GM12878 (cell line): ENCODE data around the gene HNMT. TPM values are rescaled to one million over a fixed set of nuclear protein-coding genes. Genes with fewer than 3 reads are reported as not detected.

Experiments
- ATAC-seq: fragments of 200-7000 bp; cut with Tn5 transposase; 3 replicates; pipeline ENCODE4 v1.9.1; 2020; ENCODE audit warnings: mild to moderate bottlenecking, moderate library complexity
- BruUV-seq: library from RNA; stranded (reverse); fragments of 400-500 nt; replicated peaks from 2 replicates; lab custom pipeline; 2021; lab: Mats Ljungman, UMichigan
- CTCF ChIA-PET: fragments of 300-600 bp; sonication (Branson Sonifier 250); formaldehyde crosslinking; extraction: SDS; loops from one replicate; lab custom pipeline; 2021; ENCODE audit warnings: inconsistent platforms; lab: Yijun Ruan, JAX
- POLR2A ChIA-PET: fragments of 350-600 bp; formaldehyde crosslinking; extraction: SDS; loops from one replicate; lab custom pipeline; 2021; ENCODE audit warnings: inconsistent platforms; lab: Charles Lee
- RAD21 ChIA-PET: fragments of 300-600 bp; sonication (Branson Sonifier 250); formaldehyde crosslinking; loops from one replicate; lab custom pipeline; 2023; ENCODE audit warnings: antibody characterized with exemption; ENCODE audit not compliant: unreplicated experiment; lab: Charles Lee
- SMC1A ChIA-PET: fragments of 300-600 bp; sonication (Branson Sonifier 250); formaldehyde crosslinking; loops from one replicate; lab custom pipeline; 2023; ENCODE audit not compliant: unreplicated experiment, uncharacterized antibody; lab: Charles Lee
- DNase-seq: peaks from one replicate; pipeline ENCODE4 v3.0.0-alpha.2; 2011; ENCODE audit warnings: low read depth, low spot score
- FAIRE-seq: peaks from 3 replicates; lab custom pipeline; 2011; peaks lifted over from hg19 to GRCh38; lab: Jason Lieb, UNC
- H2AFZ ChIP-seq: 2 replicates; pipeline ENCODE4 v1.6.0; 2011; ENCODE audit warnings: low read depth, low read length, control low read depth; ENCODE audit not compliant: control insufficient read depth
- H3K27ac ChIP-seq: 2 replicates; pipeline ENCODE4 v1.5.1; 2011; ENCODE audit warnings: control low read depth; ENCODE audit not compliant: control insufficient read depth, insufficient read depth
- H3K27me3 ChIP-seq, 2 experiments: replicated peaks in 1 of 2; 2 replicates each; pipeline versions ENCODE4 v1.6.0 to v1.6.1; 2011; ENCODE audit warnings: low read length in 1 of 2; ENCODE audit not compliant: control insufficient read depth in 2 of 2, insufficient read depth in 2 of 2
- H3K36me3 ChIP-seq, 2 experiments: 2 replicates each; pipeline ENCODE4 v1.5.1; 2011; ENCODE audit warnings: low read length in 1 of 2; ENCODE audit not compliant: control insufficient read depth in 2 of 2, insufficient read depth in 2 of 2
- H3K4me1 ChIP-seq: 2 replicates; pipeline ENCODE4 v1.6.1; 2011; ENCODE audit warnings: mild to moderate bottlenecking, low read length, moderate library complexity, mixed read lengths; ENCODE audit not compliant: control insufficient read depth, insufficient read depth
- H3K4me2 ChIP-seq: 2 replicates; pipeline ENCODE4 v1.6.0; 2011; ENCODE audit warnings: control low read depth; ENCODE audit not compliant: control insufficient read depth, insufficient read depth
- H3K4me3 ChIP-seq: fragments of 200-600 bp; sonication (generic); 2 replicates; pipeline ENCODE4 v1.5.1; 2016
- H3K79me2 ChIP-seq: 2 replicates; pipeline ENCODE4 v1.6.0; 2011; ENCODE audit warnings: low read length; ENCODE audit not compliant: control insufficient read depth, insufficient read depth
- H3K9ac ChIP-seq: 2 replicates; pipeline ENCODE4 v1.8.0; 2011; ENCODE audit warnings: low read length, control low read depth, mixed read lengths; ENCODE audit not compliant: control insufficient read depth, insufficient read depth
- H3K9me3 ChIP-seq: replicated peaks from 3 replicates; pipeline ENCODE4 v1.5.1; 2011; ENCODE audit warnings: mild to moderate bottlenecking, low read length; ENCODE audit not compliant: control insufficient read depth, insufficient read depth
- H4K20me1 ChIP-seq: 2 replicates; pipeline ENCODE4 v1.6.0; 2011; ENCODE audit not compliant: control insufficient read depth, insufficient read depth
- CBX3 ChIP-seq: fragments of 200-600 bp; sonication (generic); IDR thresholded peaks from 2 replicates; pipeline ENCODE4 v1.6.1; 2016; ENCODE audit warnings: low read depth, borderline replicate concordance
- CBX5 ChIP-seq: sonication (generic); IDR thresholded peaks from 2 replicates; pipeline ENCODE4 v1.6.1; 2016; ENCODE audit warnings: low read depth, moderate library complexity, mild to moderate bottlenecking, inconsistent platforms
- CHD1 ChIP-seq: IDR thresholded peaks from 2 replicates; pipeline ENCODE4 v1.6.1; 2012; ENCODE audit warnings: low read depth, low read length, improper control_type of control experiment
- CHD4 ChIP-seq: fragments of 200-600 bp; sonication (generic); IDR thresholded peaks from 2 replicates; pipeline ENCODE4 v1.6.1; 2016; ENCODE audit warnings: mild to moderate bottlenecking
- CREM ChIP-seq: IDR thresholded peaks from 2 replicates; pipeline ENCODE4 v1.6.1; 2014; ENCODE audit warnings: antibody characterized with exemption, low read depth
- DPF2 ChIP-seq: fragments of 450-650 bp; IDR thresholded peaks from 2 replicates; pipeline ENCODE4 v1.6.1; 2017; ENCODE audit warnings: mild to moderate bottlenecking
- JUNB ChIP-seq: IDR thresholded peaks from 2 replicates; pipeline ENCODE4 v1.6.1; 2016; ENCODE audit warnings: antibody characterized with exemption, mild to moderate bottlenecking
- RELA ChIP-seq: fragments of 450-650 bp; IDR thresholded peaks from 2 replicates; pipeline ENCODE4 v1.8.0; 2014; ENCODE audit warnings: borderline replicate concordance; ENCODE audit not compliant: partially characterized antibody
- RFX5 ChIP-seq: IDR thresholded peaks from 2 replicates; pipeline ENCODE4 v1.6.1; 2011; ENCODE audit warnings: low read depth, low read length, improper control_type of control experiment
- SMARCA5 ChIP-seq: fragments of 450-650 bp; IDR thresholded peaks from 2 replicates; pipeline ENCODE4 v1.6.1; 2017; ENCODE audit warnings: mild to moderate bottlenecking
- WGBS: methylation state at CpG from one replicate; pipeline ENCODE4 v1.1.6; 2016; ENCODE audit warnings: low lambda C conversion rate; ENCODE audit not compliant: insufficient replicate concordance, insufficient coverage; ENCODE audit errors: missing lambda C conversion rate; 5-methylcytosine and 5-hydroxymethylcytosine counted together
- in situ Hi-C: fragments of 300-500 bp; cut with MboI; formaldehyde crosslinking; loops from 9 replicates; pipeline ENCODE4 v1.14.3; 2018; ENCODE audit warnings: mixed read lengths
- intact Hi-C: fragments of 100-400 bp; cut with micrococcal nuclease; formaldehyde crosslinking; loops from one replicate; pipeline ENCODE4 v1.14.2; 2022; ENCODE audit not compliant: unreplicated experiment
- polyA plus RNA-seq, 11 experiments: library from polyadenylated mRNA; depleted of rRNA in 4 of 11; unstranded in 6 of 11; stranded (reverse) in 5 of 11; fragments of >200 nt; fragmentation: Nextera tagmentation in 4 of 11; fragmentation: Illumina TruSeq in 1 of 11; extraction: Ambion mirVana in 4 of 11; extraction: Trizol in 1 of 11; gene quantifications; 1 replicate in 1 of 11; 2 replicates in 10 of 11; pipeline versions ENCODE4 v1.2.1 to v1.2.3, GENCODE V29; 2011 to 2016; ENCODE audit warnings: inconsistent platforms in 2 of 11, missing spikeins in 2 of 11, low read depth in 1 of 11
- total RNA-seq, 4 experiments: library from RNA; depleted of rRNA in 3 of 4; stranded (reverse); fragments of >200 nt in 3 of 4; fragmentation: Illumina TruSeq in 1 of 4; extraction: Trizol in 1 of 4; gene quantifications; 2 replicates each; pipeline versions ENCODE4 v1.2.1 to v1.2.3, GENCODE V29; 2013 to 2021
- TF ChIP-seq, protein P1 (sequence below): fragments of 450-650 bp; IDR thresholded peaks from 2 replicates; pipeline ENCODE4 v1.6.1; 2017; ENCODE audit warnings: low read depth, mild to moderate bottlenecking, moderate library complexity
- TF ChIP-seq, protein P2 (sequence below): fragments of 450-650 bp; IDR thresholded peaks from 2 replicates; pipeline ENCODE4 v1.6.1; 2018; ENCODE audit warnings: borderline replicate concordance, mild to moderate bottlenecking; ENCODE audit not compliant: partially characterized antibody
- TF ChIP-seq, protein P3 (sequence below): IDR thresholded peaks from 2 replicates; pipeline ENCODE4 v1.6.1; 2012; ENCODE audit warnings: low read depth, low read length, improper control_type of control experiment
- TF ChIP-seq, protein P4 (sequence below): IDR thresholded peaks from 2 replicates; pipeline ENCODE4 v1.6.1; 2011; ENCODE audit warnings: borderline replicate concordance, low read depth, mild to moderate bottlenecking, moderate library complexity, low read length; ENCODE audit not compliant: insufficient read depth, poor library complexity, severe bottlenecking

Gene HNMT
- total and polyA plus RNA-seq, 10 of the 15 experiments (the other 5 are each of a cell fraction or from before 2014, with no cell fraction given): not detected

- TF ChIP-seq SMARCA5 (no peak), JUNB (no peak), CHD1 (no peak), CREM (no peak)
- TF ChIP-seq, protein P1, sequence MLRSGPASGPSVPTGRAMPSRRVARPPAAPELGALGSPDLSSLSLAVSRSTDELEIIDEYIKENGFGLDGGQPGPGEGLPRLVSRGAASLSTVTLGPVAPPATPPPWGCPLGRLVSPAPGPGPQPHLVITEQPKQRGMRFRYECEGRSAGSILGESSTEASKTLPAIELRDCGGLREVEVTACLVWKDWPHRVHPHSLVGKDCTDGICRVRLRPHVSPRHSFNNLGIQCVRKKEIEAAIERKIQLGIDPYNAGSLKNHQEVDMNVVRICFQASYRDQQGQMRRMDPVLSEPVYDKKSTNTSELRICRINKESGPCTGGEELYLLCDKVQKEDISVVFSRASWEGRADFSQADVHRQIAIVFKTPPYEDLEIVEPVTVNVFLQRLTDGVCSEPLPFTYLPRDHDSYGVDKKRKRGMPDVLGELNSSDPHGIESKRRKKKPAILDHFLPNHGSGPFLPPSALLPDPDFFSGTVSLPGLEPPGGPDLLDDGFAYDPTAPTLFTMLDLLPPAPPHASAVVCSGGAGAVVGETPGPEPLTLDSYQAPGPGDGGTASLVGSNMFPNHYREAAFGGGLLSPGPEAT: 0 out of 2 replicates have a peak, but pooled peaks have one; percentile 45
Measured at GRCh38 chr2:137981112-137981656, 16.9 kb downstream of the HNMT start (continued).

DNA sequence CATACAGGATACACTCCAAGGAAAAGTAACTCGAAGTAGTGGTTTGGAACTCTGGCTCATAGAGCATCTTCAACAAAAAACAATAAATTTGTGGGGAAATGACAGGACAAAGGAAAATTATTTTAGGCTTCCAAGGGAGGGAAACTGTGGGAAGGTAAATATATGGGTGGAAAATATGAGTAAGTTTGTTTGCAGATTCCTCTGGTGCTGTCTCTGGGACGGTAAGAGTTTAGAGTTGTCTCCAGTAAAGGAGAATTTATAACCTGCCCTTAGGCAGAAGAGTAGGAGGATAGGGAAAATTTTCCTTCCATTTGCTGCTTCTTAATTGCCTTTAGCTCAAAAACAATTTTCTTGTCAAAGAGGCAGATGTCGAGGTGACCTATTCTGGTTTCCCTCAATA lies 19.3 kb downstream of the HNMT start:
- no peak overlapping the region for H3K4me2 ChIP-seq
- no peak for DNase-seq
- 27% methylated on average over 3 of the region's 3 CpGs for WGBS
- no peaks in the 10 kb centered on the region for H3K4me1 ChIP-seq
- no peak overlapping the region for H3K27ac ChIP-seq
- BruUV-seq: no TSS peak
- intact Hi-C loops (no loop called here), in situ Hi-C loops (no loop called here)
- H3K27me3 ChIP-seq: no peaks in the 10 kb centered on the region
- no peak for FAIRE-seq
- H3K4me3 ChIP-seq: no peak overlapping the region
- H3K9me3 ChIP-seq: no peaks in the 10 kb centered on the region
- no peaks in the 10 kb centered on the region for H4K20me1 ChIP-seq
- no peak for ATAC-seq
- ChIA-PET SMC1A (no interaction called here), CTCF (no interaction called here), POLR2A (interaction anchor here (0.6 kb wide), 1 partner anchor 26 kb away, joined by 4 read pairs; no protein-coding TSS in a partner anchor), RAD21 (no interaction called here)
- TF ChIP-seq RELA (no peak), RFX5 (no peak), CHD4 (no peak), CHD1 (no peak), DPF2 (no peak), JUNB (no peak), CBX5 (no peak), CBX3 (no peak)
- TF ChIP-seq, protein P2, sequence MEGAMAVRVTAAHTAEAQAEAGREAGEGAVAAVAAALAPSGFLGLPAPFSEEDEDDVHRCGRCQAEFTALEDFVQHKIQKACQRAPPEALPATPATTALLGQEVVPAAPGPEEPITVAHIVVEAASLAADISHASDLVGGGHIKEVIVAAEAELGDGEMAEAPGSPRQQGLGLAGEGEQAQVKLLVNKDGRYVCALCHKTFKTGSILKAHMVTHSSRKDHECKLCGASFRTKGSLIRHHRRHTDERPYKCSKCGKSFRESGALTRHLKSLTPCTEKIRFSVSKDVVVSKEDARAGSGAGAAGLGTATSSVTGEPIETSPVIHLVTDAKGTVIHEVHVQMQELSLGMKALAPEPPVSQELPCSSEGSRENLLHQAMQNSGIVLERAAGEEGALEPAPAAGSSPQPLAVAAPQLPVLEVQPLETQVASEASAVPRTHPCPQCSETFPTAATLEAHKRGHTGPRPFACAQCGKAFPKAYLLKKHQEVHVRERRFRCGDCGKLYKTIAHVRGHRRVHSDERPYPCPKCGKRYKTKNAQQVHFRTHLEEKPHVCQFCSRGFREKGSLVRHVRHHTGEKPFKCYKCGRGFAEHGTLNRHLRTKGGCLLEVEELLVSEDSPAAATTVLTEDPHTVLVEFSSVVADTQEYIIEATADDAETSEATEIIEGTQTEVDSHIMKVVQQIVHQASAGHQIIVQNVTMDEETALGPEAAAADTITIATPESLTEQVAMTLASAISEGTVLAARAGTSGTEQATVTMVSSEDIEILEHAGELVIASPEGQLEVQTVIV: no peak
- TF ChIP-seq, protein P3, sequence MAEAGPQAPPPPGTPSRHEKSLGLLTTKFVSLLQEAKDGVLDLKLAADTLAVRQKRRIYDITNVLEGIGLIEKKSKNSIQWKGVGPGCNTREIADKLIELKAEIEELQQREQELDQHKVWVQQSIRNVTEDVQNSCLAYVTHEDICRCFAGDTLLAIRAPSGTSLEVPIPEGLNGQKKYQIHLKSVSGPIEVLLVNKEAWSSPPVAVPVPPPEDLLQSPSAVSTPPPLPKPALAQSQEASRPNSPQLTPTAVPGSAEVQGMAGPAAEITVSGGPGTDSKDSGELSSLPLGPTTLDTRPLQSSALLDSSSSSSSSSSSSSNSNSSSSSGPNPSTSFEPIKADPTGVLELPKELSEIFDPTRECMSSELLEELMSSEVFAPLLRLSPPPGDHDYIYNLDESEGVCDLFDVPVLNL: no peak
- TF ChIP-seq, protein P4, sequence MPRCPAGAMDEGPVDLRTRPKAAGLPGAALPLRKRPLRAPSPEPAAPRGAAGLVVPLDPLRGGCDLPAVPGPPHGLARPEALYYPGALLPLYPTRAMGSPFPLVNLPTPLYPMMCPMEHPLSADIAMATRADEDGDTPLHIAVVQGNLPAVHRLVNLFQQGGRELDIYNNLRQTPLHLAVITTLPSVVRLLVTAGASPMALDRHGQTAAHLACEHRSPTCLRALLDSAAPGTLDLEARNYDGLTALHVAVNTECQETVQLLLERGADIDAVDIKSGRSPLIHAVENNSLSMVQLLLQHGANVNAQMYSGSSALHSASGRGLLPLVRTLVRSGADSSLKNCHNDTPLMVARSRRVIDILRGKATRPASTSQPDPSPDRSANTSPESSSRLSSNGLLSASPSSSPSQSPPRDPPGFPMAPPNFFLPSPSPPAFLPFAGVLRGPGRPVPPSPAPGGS: no peak
- no peaks in the 10 kb centered on the region for H3K36me3 ChIP-seq
- H3K79me2 ChIP-seq: no peaks in the 10 kb centered on the region
- H3K9ac ChIP-seq: no peak overlapping the region
- no peak overlapping the region for H2AFZ ChIP-seq
